NK-92 (cell line): ENCODE results near the gene NCL.
"Not testable (repeated sequence)": the region's sequence is repeated elsewhere in the genome, so short reads cannot be mapped to it uniquely, and the experiment has no call there.

Experiments
- DNase-seq: peaks from one replicate; lab custom pipeline; 2025; ENCODE audit not compliant: unreplicated experiment; lab: John Stamatoyannopoulos, UW

NCL gene

GRCh38 chr2:231469583-231469950, 5.3 kb upstream of the NCL start:
- DNase-seq: no peak

- no peak for DNase-seq
Observed at GRCh38 chr2:231467613-231468530, 3.6 kb upstream of the NCL start.

GRCh38 chr2:231467016-231467545, 2.8 kb upstream of the NCL start:
- DNase-seq: no peak

GRCh38 chr2:231464576-231465540, 574 bp upstream of the NCL start:
- DNase-seq: peak; percentile 82

- DNase-seq: no peak
Observed at GRCh38 chr2:231462729-231463465, 1.4 kb downstream of the NCL start.

- DNase-seq: no peak
Observed at GRCh38 chr2:231461516-231461971, 2.7 kb downstream of the NCL start.

- not testable (repeated sequence) for DNase-seq
Observed at GRCh38 chr2:231460841-231461240, 3.4 kb downstream of the NCL start.

- no peak for DNase-seq
Observed at GRCh38 chr2:231460073-231460835, 4.0 kb downstream of the NCL start.

- no peak for DNase-seq
Observed at GRCh38 chr2:231458368-231458767, 5.9 kb downstream of the NCL start.

- DNase-seq: no peak
Observed at GRCh38 chr2:231457101-231457500, 7.2 kb downstream of the NCL start.

- DNase-seq: no peak
Observed at GRCh38 chr2:231456295-231457004, 7.8 kb downstream of the NCL start.

- no peak for DNase-seq
Observed at GRCh38 chr2:231455890-231456289, 8.4 kb downstream of the NCL start.

GRCh38 chr2:231455222-231455621, 9.1 kb downstream of the NCL start:
- DNase-seq: no peak

- DNase-seq: no peak
Observed at GRCh38 chr2:231454361-231454791, 9.9 kb downstream of the NCL start.

GRCh38 chr2:231452799-231453508, 11.3 kb downstream of the NCL start:
- no peak for DNase-seq

GRCh38 chr2:231450548-231450989, 13.7 kb downstream of the NCL start:
- DNase-seq: no peak

GRCh38 chr2:231449503-231450054, 14.7 kb downstream of the NCL start:
- DNase-seq: no peak

GRCh38 chr2:231436957-231437356, 27.3 kb downstream of the NCL start:
- DNase-seq: no peak
